Measurements from ENCODE around the gene DHRS2.

DNA sequence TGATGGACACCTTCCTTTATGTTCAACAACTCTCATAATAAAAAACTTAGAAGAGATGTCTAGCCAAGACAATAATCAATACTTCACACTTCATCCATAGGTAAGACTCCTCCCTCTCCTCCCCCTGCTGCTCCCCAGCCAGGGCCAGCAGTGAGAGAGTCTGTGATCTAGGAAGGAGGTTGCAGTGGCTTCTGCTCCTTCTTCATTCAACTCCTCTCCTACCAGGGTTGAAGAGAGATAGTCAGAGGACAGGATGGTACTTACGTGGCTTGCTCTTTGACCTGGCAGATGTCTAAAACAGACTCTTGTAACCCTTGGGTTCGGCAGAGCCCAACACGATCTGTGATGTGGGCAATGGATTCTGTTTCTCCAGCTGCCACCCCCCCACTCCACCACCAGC is 31.0 kb downstream of the DHRS2 start:
- TF ChIP-seq POLR2A (IDR thresholded peaks at IDR 0.05) = no peak
- TF ChIP-seq, protein P1, sequence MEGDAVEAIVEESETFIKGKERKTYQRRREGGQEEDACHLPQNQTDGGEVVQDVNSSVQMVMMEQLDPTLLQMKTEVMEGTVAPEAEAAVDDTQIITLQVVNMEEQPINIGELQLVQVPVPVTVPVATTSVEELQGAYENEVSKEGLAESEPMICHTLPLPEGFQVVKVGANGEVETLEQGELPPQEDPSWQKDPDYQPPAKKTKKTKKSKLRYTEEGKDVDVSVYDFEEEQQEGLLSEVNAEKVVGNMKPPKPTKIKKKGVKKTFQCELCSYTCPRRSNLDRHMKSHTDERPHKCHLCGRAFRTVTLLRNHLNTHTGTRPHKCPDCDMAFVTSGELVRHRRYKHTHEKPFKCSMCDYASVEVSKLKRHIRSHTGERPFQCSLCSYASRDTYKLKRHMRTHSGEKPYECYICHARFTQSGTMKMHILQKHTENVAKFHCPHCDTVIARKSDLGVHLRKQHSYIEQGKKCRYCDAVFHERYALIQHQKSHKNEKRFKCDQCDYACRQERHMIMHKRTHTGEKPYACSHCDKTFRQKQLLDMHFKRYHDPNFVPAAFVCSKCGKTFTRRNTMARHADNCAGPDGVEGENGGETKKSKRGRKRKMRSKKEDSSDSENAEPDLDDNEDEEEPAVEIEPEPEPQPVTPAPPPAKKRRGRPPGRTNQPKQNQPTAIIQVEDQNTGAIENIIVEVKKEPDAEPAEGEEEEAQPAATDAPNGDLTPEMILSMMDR (IDR thresholded peaks at IDR 0.05) = no peak
